BLaER1 (cell line): Measurements from ENCODE around the gene ASGR1.
"Not testable (repeated sequence)": the region's sequence is repeated elsewhere in the genome, so short reads cannot be mapped to it uniquely, and the experiment has no call there.

Source experiments
- H3K27ac ChIP-seq: shearing (Covaris generic); formaldehyde crosslinking; 2 replicates; pipeline ENCODE4 v1.8.1; 2022
- H3K27me3 ChIP-seq: shearing (Covaris generic); formaldehyde crosslinking; 2 replicates; pipeline ENCODE4 v1.8.1; 2022
- H3K36me3 ChIP-seq: shearing (Covaris generic); formaldehyde crosslinking; 2 replicates; pipeline ENCODE4 v1.8.1; 2022
- H3K4me1 ChIP-seq: shearing (Covaris generic); formaldehyde crosslinking; 2 replicates; pipeline ENCODE4 v1.8.1; 2022
- H3K4me2 ChIP-seq: shearing (Covaris generic); formaldehyde crosslinking; 2 replicates; pipeline ENCODE4 v1.8.1; 2022
- H3K4me3 ChIP-seq: shearing (Covaris generic); formaldehyde crosslinking; 2 replicates; pipeline ENCODE4 v1.8.1; 2022
- H3K9ac ChIP-seq: shearing (Covaris generic); formaldehyde crosslinking; 2 replicates; pipeline ENCODE4 v1.8.1; 2022
- H3K9me3 ChIP-seq: shearing (Covaris generic); formaldehyde crosslinking; 2 replicates; pipeline ENCODE4 v1.8.1; 2022
- H4K20me1 ChIP-seq: shearing (Covaris generic); formaldehyde crosslinking; 2 replicates; pipeline ENCODE4 v1.8.1; 2022
- Cebpa-rat ChIP-seq: shearing (Covaris generic); IDR thresholded peaks from 2 replicates; pipeline ENCODE4 v1.8.1; 2022

The ASGR1 gene

GRCh38 chr17:7167832-7168231 lies 11.3 kb downstream of the ASGR1 start:
- Histone ChIP-seq H3K9ac (no peak overlapping the region), H3K27me3 (no peaks in the 10 kb centered on the region), H4K20me1 (no peaks in the 10 kb centered on the region), H3K9me3 (peaks cover 27% of the 10 kb centered on the region), H3K27ac (no peak overlapping the region), H3K4me1 (no peaks in the 10 kb centered on the region), H3K36me3 (no peaks in the 10 kb centered on the region), H3K4me3 (no peak overlapping the region), H3K4me2 (no peak overlapping the region)
- no peak for TF ChIP-seq Cebpa-rat

- H3K36me3 ChIP-seq = no peaks in the 10 kb centered on the region
- H3K27me3 ChIP-seq = no peaks in the 10 kb centered on the region
- no peak overlapping the region for H3K9ac ChIP-seq
- peaks cover 27% of the 10 kb centered on the region for H3K9me3 ChIP-seq
- no peaks in the 10 kb centered on the region for H3K4me1 ChIP-seq
- no peak overlapping the region for H3K4me2 ChIP-seq
- no peak for TF ChIP-seq Cebpa-rat
- no peaks in the 10 kb centered on the region for H4K20me1 ChIP-seq
- H3K4me3 ChIP-seq = no peak overlapping the region
- no peak overlapping the region for H3K27ac ChIP-seq
Measured at GRCh38 chr17:7166873-7167272, 12.3 kb downstream of the ASGR1 start.

- not testable (repeated sequence) for H3K36me3 ChIP-seq, H3K4me2 ChIP-seq, H3K9me3 ChIP-seq, H3K4me1 ChIP-seq, H3K27ac ChIP-seq, H3K27me3 ChIP-seq, H3K4me3 ChIP-seq, H4K20me1 ChIP-seq, H3K9ac ChIP-seq
Measured at GRCh38 chr17:7159571-7159970, 19.6 kb downstream of the ASGR1 start.

- H3K4me1 ChIP-seq, H3K36me3 ChIP-seq, H3K4me2 ChIP-seq, H3K9ac ChIP-seq, H3K4me3 ChIP-seq, H4K20me1 ChIP-seq, H3K27me3 ChIP-seq, H3K9me3 ChIP-seq, H3K27ac ChIP-seq: not testable (repeated sequence)
Measured at GRCh38 chr17:7158424-7158823, 20.7 kb downstream of the ASGR1 start.

- Histone ChIP-seq H3K27me3 (no peaks in the 10 kb centered on the region), H4K20me1 (no peaks in the 10 kb centered on the region), H3K4me2 (no peak overlapping the region), H3K9me3 (no peaks in the 10 kb centered on the region), H3K4me3 (no peak overlapping the region), H3K27ac (no peak overlapping the region), H3K36me3 (no peaks in the 10 kb centered on the region), H3K4me1 (no peaks in the 10 kb centered on the region), H3K9ac (no peak overlapping the region)
- TF ChIP-seq Cebpa-rat = no peak
Measured at GRCh38 chr17:7156342-7156940, 22.7 kb downstream of the ASGR1 start.

- H3K9me3 ChIP-seq = no peaks in the 10 kb centered on the region
- H3K27me3 ChIP-seq = no peaks in the 10 kb centered on the region
- TF ChIP-seq Cebpa-rat = no peak
- no peak overlapping the region for H3K4me3 ChIP-seq
- no peak overlapping the region for H3K4me2 ChIP-seq
- no peaks in the 10 kb centered on the region for H3K36me3 ChIP-seq
- H3K9ac ChIP-seq = no peak overlapping the region
- no peaks in the 10 kb centered on the region for H3K4me1 ChIP-seq
- no peak overlapping the region for H3K27ac ChIP-seq
- no peaks in the 10 kb centered on the region for H4K20me1 ChIP-seq
Measured at GRCh38 chr17:7147772-7148171, 31.4 kb downstream of the ASGR1 start.

- H3K27ac ChIP-seq = no peak overlapping the region
- H3K36me3 ChIP-seq = no peaks in the 10 kb centered on the region
- no peaks in the 10 kb centered on the region for H3K9me3 ChIP-seq
- no peak overlapping the region for H3K4me3 ChIP-seq
- H4K20me1 ChIP-seq = no peaks in the 10 kb centered on the region
- no peaks in the 10 kb centered on the region for H3K27me3 ChIP-seq
- no peak overlapping the region for H3K9ac ChIP-seq
- H3K4me2 ChIP-seq = no peak overlapping the region
- TF ChIP-seq Cebpa-rat = no peak
- no peaks in the 10 kb centered on the region for H3K4me1 ChIP-seq
Measured at GRCh38 chr17:7146115-7146514, 33.1 kb downstream of the ASGR1 start.

GRCh38 chr17:7144213-7144612 lies 35.0 kb downstream of the ASGR1 start:
- TF ChIP-seq Cebpa-rat = no peak
- no peaks in the 10 kb centered on the region for H3K9me3 ChIP-seq
- no peaks in the 10 kb centered on the region for H4K20me1 ChIP-seq
- H3K27me3 ChIP-seq = no peaks in the 10 kb centered on the region
- no peaks in the 10 kb centered on the region for H3K4me1 ChIP-seq
- no peak overlapping the region for H3K4me3 ChIP-seq
- H3K9ac ChIP-seq = no peak overlapping the region
- H3K36me3 ChIP-seq = no peaks in the 10 kb centered on the region
- H3K4me2 ChIP-seq = no peak overlapping the region
- H3K27ac ChIP-seq = no peak overlapping the region

- H3K4me3 ChIP-seq = no peak overlapping the region
- no peaks in the 10 kb centered on the region for H4K20me1 ChIP-seq
- no peak overlapping the region for H3K4me2 ChIP-seq
- H3K36me3 ChIP-seq = no peaks in the 10 kb centered on the region
- no peak overlapping the region for H3K9ac ChIP-seq
- no peaks in the 10 kb centered on the region for H3K27me3 ChIP-seq
- no peak for TF ChIP-seq Cebpa-rat
- no peaks in the 10 kb centered on the region for H3K9me3 ChIP-seq
- no peak overlapping the region for H3K27ac ChIP-seq
- H3K4me1 ChIP-seq = no peaks in the 10 kb centered on the region
Measured at GRCh38 chr17:7141824-7142223, 37.3 kb downstream of the ASGR1 start.

GRCh38 chr17:7139400-7139799 lies 39.8 kb downstream of the ASGR1 start:
- H3K9me3 ChIP-seq = no peaks in the 10 kb centered on the region
- H3K4me3 ChIP-seq = no peak overlapping the region
- no peak overlapping the region for H3K27ac ChIP-seq
- H3K27me3 ChIP-seq = no peaks in the 10 kb centered on the region
- no peak overlapping the region for H3K9ac ChIP-seq
- peaks cover 11% of the 10 kb centered on the region for H3K4me1 ChIP-seq
- no peak for TF ChIP-seq Cebpa-rat
- no peak overlapping the region for H3K4me2 ChIP-seq
- H4K20me1 ChIP-seq = no peaks in the 10 kb centered on the region
- H3K36me3 ChIP-seq = no peaks in the 10 kb centered on the region

- no peak for TF ChIP-seq Cebpa-rat
- H4K20me1 ChIP-seq = no peaks in the 10 kb centered on the region
- H3K4me3 ChIP-seq = no peak overlapping the region
- H3K9me3 ChIP-seq = no peaks in the 10 kb centered on the region
- no peak overlapping the region for H3K27ac ChIP-seq
- no peaks in the 10 kb centered on the region for H3K27me3 ChIP-seq
- peaks cover 13% of the 10 kb centered on the region for H3K4me1 ChIP-seq
- no peaks in the 10 kb centered on the region for H3K36me3 ChIP-seq
- H3K9ac ChIP-seq = no peak overlapping the region
- no peak overlapping the region for H3K4me2 ChIP-seq
Measured at GRCh38 chr17:7138800-7139381, 40.3 kb downstream of the ASGR1 start.
